H1 (cell line): ENCODE results near the gene ARL3. TPM values are rescaled to one million over a fixed set of nuclear protein-coding genes. Genes with fewer than 3 reads are reported as not detected.

ENCODE experiments used
- NRF1 ChIP-seq: IDR thresholded peaks from 2 replicates; pipeline ENCODE4 v1.6.1; 2011; ENCODE audit warnings: mild to moderate bottlenecking, low read depth, low read length, improper control_type of control experiment
- PHF8 ChIP-seq: fragments of 200-600 bp; sonication (generic); conservative IDR thresholded peaks from 2 replicates; pipeline ENCODE4 v1.7.1; 2012; ENCODE audit warnings: low read depth, mild to moderate bottlenecking, inconsistent platforms, low read length, moderate library complexity
- RAD21 ChIP-seq, 2 experiments: IDR thresholded peaks in 1 of 2; conservative IDR thresholded peaks in 1 of 2; 2 replicates each; pipeline ENCODE4 v1.6.1; 2011; ENCODE audit warnings: low read depth in 2 of 2, low read length in 2 of 2, improper control_type of control experiment in 1 of 2, inconsistent platforms in 1 of 2, mild to moderate bottlenecking in 1 of 2, moderate library complexity in 1 of 2
- polyA plus RNA-seq, 7 experiments: library from polyadenylated mRNA; depleted of rRNA in 3 of 7; stranded (reverse) in 5 of 7; unstranded in 2 of 7; fragments of >200 nt in 5 of 7; fragments of 200-250 nt in 2 of 7; gene quantifications; 1 replicate in 5 of 7; 2 replicates in 1 of 7; 4 replicates in 1 of 7; pipeline versions ENCODE4 v1.2.1 to v1.2.3, GENCODE V29; 2011 to 2013; ENCODE audit warnings: missing spikeins in 2 of 7, mixed read lengths in 2 of 7
- total RNA-seq: library from RNA; stranded (reverse); fragmentation: NEBNext Ultra II Directional; extraction: Animal tissue kit (Norgen Biotek cat#: 25700); gene quantifications from 2 replicates; pipeline ENCODE4 v1.2.1, GENCODE V29; 2021

Gene ARL3
- total and polyA plus RNA-seq, 2 of the 8 experiments (the other 6 are each of a cell fraction or from before 2014, with no cell fraction given): 8.8 to 16.2 TPM

GRCh38 chr10:102720337-102720736, 6.1 kb upstream of the ARL3 start (continued):
- TF ChIP-seq PHF8 (no peak), NRF1 (no peak), RAD21 (IDR thresholded peaks at IDR 0.05 in 1 of 2, conservative IDR thresholded peaks at IDR 0.05 in 1 of 2; ENCODE audit: low read depth in 2 of 2, low read length in 2 of 2) (no peak)
